Effector memory CD8-positive, alpha-beta T cell (primary cell): ENCODE measurements around the gene LARP1.
A peak's percentile ranks its signal among the peaks of the same experiment; 100 is the strongest.
"Not testable (repeated sequence)": the region's sequence is repeated elsewhere in the genome, so short reads cannot be mapped to it uniquely, and the experiment has no call there.

Experiments used
- ATAC-seq: fragments of 150-1000 bp; cut with Tn5 transposase; replicated peaks from 2 replicates; pipeline ENCODE4 v1.10.0; 2021; ENCODE audit warnings: mild to moderate bottlenecking, moderate library complexity
- DNase-seq, 3 experiments: peaks; one replicate each; pipeline ENCODE4 v3.0.0; 2021
- H3K27ac Mint-ChIP-seq, 2 donors: one replicate each; pipeline ENCODE4 v1.8.0; 2022; ENCODE audit warnings: mild to moderate bottlenecking in 2 of 2, mixed read lengths in 2 of 2, moderate library complexity in 2 of 2
- H3K27me3 Mint-ChIP-seq, 2 donors: one replicate each; pipeline ENCODE4 v1.8.0; 2022; ENCODE audit warnings: mixed read lengths in 2 of 2
- H3K36me3 Mint-ChIP-seq: one replicate; pipeline ENCODE4 v1.8.0; 2022; ENCODE audit warnings: mild to moderate bottlenecking, moderate library complexity, mixed read lengths; ENCODE audit not compliant: insufficient read depth
- H3K4me1 Mint-ChIP-seq, 2 donors: one replicate each; pipeline ENCODE4 v1.8.0; 2022; ENCODE audit warnings: low read depth in 2 of 2, mixed read lengths in 2 of 2
- H3K4me3 Mint-ChIP-seq, 2 donors: one replicate each; pipeline ENCODE4 v1.8.0; 2022; ENCODE audit warnings: mild to moderate bottlenecking in 2 of 2, mixed read lengths in 2 of 2, moderate library complexity in 2 of 2
- H3K9me3 Mint-ChIP-seq, 2 donors: one replicate each; pipeline ENCODE4 v1.8.0; 2022; ENCODE audit warnings: mixed read lengths in 2 of 2

The LARP1 gene

GRCh38 chr5:154817815-154818214 is 62.6 kb downstream of the LARP1 start:
- H3K36me3 Mint-ChIP-seq, result peaks cover 33% of the 10 kb centered on the region
- H3K9me3 Mint-ChIP-seq, result no peaks in the 10 kb centered on the region
- H3K27me3 Mint-ChIP-seq, result no peaks in the 10 kb centered on the region
- DNase-seq, result no peak
- H3K27ac Mint-ChIP-seq, result peak overlapping the region in 1 of 2 donors; percentile 77
- no peak for ATAC-seq
- H3K4me1 Mint-ChIP-seq, result peaks cover 41 to 43% of the 10 kb centered on the region in 2 donors
- no peak overlapping the region for H3K4me3 Mint-ChIP-seq

- H3K36me3 Mint-ChIP-seq, result peaks cover 37% of the 10 kb centered on the region
- peak overlapping the region; percentile 77 to 89 for H3K27ac Mint-ChIP-seq
- no peak overlapping the region for H3K4me3 Mint-ChIP-seq
- DNase-seq (no peak), ATAC-seq (no peak)
- H3K9me3 Mint-ChIP-seq, result no peaks in the 10 kb centered on the region
- no peaks in the 10 kb centered on the region for H3K27me3 Mint-ChIP-seq
- peaks cover 35% of the 10 kb centered on the region in 2 donors for H3K4me1 Mint-ChIP-seq
Observed at GRCh38 chr5:154818471-154819116, 63.4 kb downstream of the LARP1 start.

DNA sequence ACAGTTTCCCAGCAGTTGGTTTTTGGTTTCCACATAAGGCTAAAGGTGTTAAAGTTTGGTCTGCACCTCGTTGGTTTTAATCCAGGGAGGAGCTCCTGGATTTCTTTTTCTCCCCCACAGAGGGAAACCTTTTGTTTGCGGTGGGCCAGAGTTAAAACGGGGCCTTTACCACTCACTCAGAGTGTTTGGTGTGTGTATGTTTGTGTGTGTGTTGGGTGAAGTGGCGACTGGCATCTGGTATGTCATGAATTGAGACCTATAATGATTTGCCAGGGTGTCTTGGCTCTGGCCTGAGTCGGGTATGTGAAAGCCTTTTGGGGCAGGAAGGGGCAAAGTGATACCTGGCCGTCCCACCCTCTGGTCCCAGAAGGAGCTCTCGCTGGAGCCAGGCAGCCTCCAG is 64.4 kb downstream of the LARP1 start:
- Mint-ChIP-seq H3K27me3 (no peaks in the 10 kb centered on the region), H3K9me3 (no peaks in the 10 kb centered on the region), H3K36me3 (peaks cover 28% of the 10 kb centered on the region), H3K27ac (peak overlapping the region; percentile 77 to 89), H3K4me1 (peaks cover 30 to 32% of the 10 kb centered on the region in 2 donors), H3K4me3 (no peak overlapping the region)
- DNase-seq, result no peak
- peak; percentile 32 for ATAC-seq

GRCh38 chr5:154820383-154820782 is 65.2 kb downstream of the LARP1 start:
- DNase-seq, result no peak
- Mint-ChIP-seq H3K4me1 (peaks cover 27 to 30% of the 10 kb centered on the region in 2 donors), H3K4me3 (no peak overlapping the region), H3K36me3 (peaks cover 20% of the 10 kb centered on the region), H3K27ac (peak overlapping the region; percentile 14 to 89), H3K27me3 (no peaks in the 10 kb centered on the region), H3K9me3 (no peaks in the 10 kb centered on the region)
- ATAC-seq, result no peak

DNA sequence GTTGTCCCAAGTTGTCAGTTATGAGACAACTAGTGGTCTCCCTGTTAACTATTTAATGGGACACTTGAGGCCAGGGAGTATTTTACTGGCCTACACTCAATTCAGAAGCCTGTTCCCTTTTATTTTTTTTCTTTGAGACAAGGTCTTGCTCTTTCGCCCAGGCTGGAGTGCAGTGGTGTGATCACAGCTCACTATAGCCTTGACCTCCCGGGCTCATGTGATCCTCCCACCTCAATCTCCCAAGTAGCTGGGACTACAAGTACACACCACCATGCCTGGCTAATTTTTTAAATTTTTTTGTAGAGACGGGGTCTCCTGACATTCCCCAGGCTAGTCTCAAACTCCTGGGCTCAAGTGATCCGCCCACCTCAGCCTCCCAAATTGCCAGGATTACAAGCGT is 67.7 kb downstream of the LARP1 start:
- DNase-seq, H3K27me3 Mint-ChIP-seq, H3K4me3 Mint-ChIP-seq, H3K27ac Mint-ChIP-seq, H3K9me3 Mint-ChIP-seq, ATAC-seq, H3K36me3 Mint-ChIP-seq: not testable (repeated sequence)
- peaks cover 27 to 31% of the 10 kb centered on the region in 2 donors for H3K4me1 Mint-ChIP-seq

DNA sequence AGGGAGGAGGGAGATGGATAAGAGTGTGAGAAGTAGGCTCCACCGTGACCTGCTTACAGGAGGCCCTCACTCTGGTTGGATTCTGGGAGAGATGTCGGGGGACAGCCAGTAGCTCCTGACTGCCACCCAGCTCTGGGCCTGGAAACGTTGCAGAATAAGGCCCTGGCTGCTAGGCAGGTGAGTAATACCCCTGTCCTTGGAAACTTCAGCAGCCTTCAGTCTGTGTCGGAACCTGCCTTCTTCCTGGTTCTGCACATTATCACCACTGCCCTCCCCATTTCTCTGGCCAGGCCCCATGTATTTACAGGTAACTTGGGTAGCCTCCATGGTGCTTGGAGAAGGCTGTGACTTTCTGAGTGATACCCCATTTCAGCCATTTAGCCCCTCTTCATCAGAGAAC is 68.4 kb downstream of the LARP1 start:
- Mint-ChIP-seq H3K4me3 (no peak overlapping the region), H3K36me3 (peaks cover 11% of the 10 kb centered on the region), H3K27ac (no peak overlapping the region), H3K27me3 (no peaks in the 10 kb centered on the region), H3K9me3 (no peaks in the 10 kb centered on the region), H3K4me1 (peaks cover 27 to 36% of the 10 kb centered on the region in 2 donors)
- no peak for DNase-seq
- no peak for ATAC-seq

DNA sequence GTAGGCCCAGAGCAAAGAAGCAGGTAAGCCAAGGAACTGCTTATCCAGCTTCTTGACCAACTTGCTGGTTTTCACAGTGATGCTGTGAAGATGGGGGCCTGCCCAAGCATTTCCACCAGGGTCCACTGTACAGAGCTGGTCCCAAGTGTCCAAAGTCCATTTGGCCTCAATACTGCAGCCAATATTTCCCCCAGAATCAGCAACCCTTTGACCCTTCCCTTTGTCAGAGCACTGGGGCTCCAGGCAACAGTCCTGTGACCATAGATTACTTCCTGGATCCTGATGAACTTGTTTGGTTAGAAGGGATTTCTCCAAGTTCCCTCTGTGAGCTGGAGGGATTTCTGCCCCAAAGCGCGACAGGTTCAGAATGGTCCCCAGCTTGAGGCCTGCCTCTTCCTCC is 68.9 kb downstream of the LARP1 start:
- no peak for DNase-seq
- Mint-ChIP-seq H3K36me3 (peaks cover 14% of the 10 kb centered on the region), H3K27ac (no peak overlapping the region), H3K4me3 (no peak overlapping the region), H3K27me3 (no peaks in the 10 kb centered on the region), H3K9me3 (no peaks in the 10 kb centered on the region), H3K4me1 (peaks cover 24 to 34% of the 10 kb centered on the region in 2 donors)
- no peak for ATAC-seq

DNA sequence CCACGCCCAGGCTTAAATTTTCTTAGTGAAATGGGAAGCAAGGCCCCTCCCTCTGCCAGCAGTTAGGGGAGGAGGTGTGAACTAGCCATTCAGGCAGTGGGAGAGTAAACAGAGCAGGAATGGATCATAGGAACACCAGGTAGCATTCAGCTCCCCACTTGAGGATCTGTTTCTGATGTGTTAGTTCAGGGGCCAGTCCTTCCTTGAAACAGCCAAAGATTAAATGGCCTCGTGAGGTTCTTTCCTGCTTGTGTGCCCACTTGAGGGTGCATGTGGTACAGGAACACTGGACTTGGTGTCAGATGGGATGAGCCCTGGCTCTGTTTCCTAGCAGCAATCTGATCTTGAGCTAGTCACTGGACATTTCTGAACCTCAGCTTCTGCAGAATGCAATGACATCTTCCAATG is 74.0 kb downstream of the LARP1 start:
- DNase-seq (no peak), ATAC-seq (no peak)
- Mint-ChIP-seq H3K9me3 (no peaks in the 10 kb centered on the region), H3K4me1 (peaks cover 18 to 29% of the 10 kb centered on the region in 2 donors), H3K27ac (peak overlapping the region; percentile 89 to 91), H3K4me3 (peak overlapping the region in 1 of 2 donors; percentile 52), H3K27me3 (no peaks in the 10 kb centered on the region), H3K36me3 (peaks cover 22% of the 10 kb centered on the region)

DNA sequence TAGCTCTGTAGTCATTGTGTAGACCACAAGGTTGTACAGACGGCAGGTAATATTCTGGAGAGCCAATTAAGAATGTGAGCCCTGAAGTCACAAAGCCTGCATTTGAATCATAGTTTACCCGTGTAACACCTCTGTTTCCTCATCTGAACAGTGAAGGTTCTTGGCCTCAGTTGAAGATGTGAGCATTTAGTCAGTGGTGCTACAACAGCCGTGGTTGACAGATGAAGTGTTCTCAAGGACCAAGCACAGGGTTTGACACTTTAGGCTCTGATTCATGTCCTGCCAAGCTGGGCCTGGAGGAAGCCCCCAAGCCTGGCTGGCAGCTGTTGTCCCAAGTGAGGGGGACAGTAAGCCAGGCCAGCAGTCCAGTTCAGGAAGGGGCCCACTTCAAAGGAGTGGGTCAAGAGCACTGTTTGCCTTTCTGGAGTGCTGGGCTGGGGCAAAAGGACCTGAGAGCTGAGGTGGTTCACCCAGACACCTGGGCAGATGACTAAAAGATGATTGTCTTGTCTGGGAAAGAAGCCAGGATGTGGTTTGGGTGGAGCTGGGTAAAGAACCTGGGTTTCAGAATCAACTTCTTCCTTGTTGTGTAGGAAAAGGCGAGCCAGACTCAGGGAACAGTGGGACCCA is 74.5 kb downstream of the LARP1 start:
- ATAC-seq (peak; percentile 36), DNase-seq (no peak)
- H3K36me3 Mint-ChIP-seq, result peaks cover 22% of the 10 kb centered on the region
- peak overlapping the region; percentile 52 to 53 for H3K4me3 Mint-ChIP-seq
- H3K27ac Mint-ChIP-seq, result peak overlapping the region; percentile 89 to 91
- peaks cover 18 to 31% of the 10 kb centered on the region in 2 donors for H3K4me1 Mint-ChIP-seq
- no peaks in the 10 kb centered on the region for H3K9me3 Mint-ChIP-seq
- H3K27me3 Mint-ChIP-seq, result no peaks in the 10 kb centered on the region

GRCh38 chr5:154830219-154830595 is 75.0 kb downstream of the LARP1 start:
- H3K4me1 Mint-ChIP-seq, result peaks cover 18 to 32% of the 10 kb centered on the region in 2 donors
- H3K9me3 Mint-ChIP-seq, result no peaks in the 10 kb centered on the region
- H3K27ac Mint-ChIP-seq, result peak overlapping the region; percentile 89 to 91
- ATAC-seq, result no peak
- no peak for DNase-seq
- H3K27me3 Mint-ChIP-seq, result no peaks in the 10 kb centered on the region
- H3K36me3 Mint-ChIP-seq, result peaks cover 22% of the 10 kb centered on the region
- peak overlapping the region; percentile 52 to 53 for H3K4me3 Mint-ChIP-seq

- peaks cover 22% of the 10 kb centered on the region for H3K36me3 Mint-ChIP-seq
- H3K4me1 Mint-ChIP-seq, result peaks cover 18 to 32% of the 10 kb centered on the region in 2 donors
Observed at GRCh38 chr5:154830596-154830995, 75.4 kb downstream of the LARP1 start.

DNA sequence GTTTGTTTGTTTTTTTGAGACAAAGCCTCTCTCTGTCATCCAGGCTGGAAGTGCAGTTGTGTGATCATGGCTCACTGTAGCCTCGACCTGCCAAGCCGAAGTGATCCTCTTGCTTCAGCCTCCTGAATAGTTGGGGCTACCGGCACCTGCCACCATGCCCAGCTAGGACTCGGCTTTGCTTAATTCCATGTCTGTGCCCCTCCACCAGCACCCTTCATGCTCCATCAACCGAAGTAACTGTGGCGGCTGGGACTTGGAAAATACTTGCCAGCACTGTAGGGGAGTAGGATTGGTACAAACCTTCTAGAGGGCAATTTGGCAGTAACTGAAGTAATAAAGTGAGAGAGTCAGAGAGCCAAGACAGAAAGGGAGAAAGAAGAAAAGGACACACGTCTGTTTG is 76.3 kb downstream of the LARP1 start:
- ATAC-seq (no peak), DNase-seq (no peak)
- Mint-ChIP-seq H3K4me3 (no peak overlapping the region), H3K36me3 (peaks cover 27% of the 10 kb centered on the region), H3K9me3 (no peaks in the 10 kb centered on the region), H3K4me1 (peaks cover 18 to 28% of the 10 kb centered on the region in 2 donors), H3K27me3 (no peaks in the 10 kb centered on the region), H3K27ac (peak overlapping the region in 1 of 2 donors; percentile 89)

More at GRCh38 chr5:154830596-154830995, 75.4 kb downstream of the LARP1 start:
- ATAC-seq (no peak), DNase-seq (no peak)
- no peaks in the 10 kb centered on the region for H3K27me3 Mint-ChIP-seq
- H3K4me3 Mint-ChIP-seq, result peak overlapping the region; percentile 52 to 53
- no peaks in the 10 kb centered on the region for H3K9me3 Mint-ChIP-seq
- H3K27ac Mint-ChIP-seq, result peak overlapping the region in 1 of 2 donors; percentile 89

- ATAC-seq, H3K4me3 Mint-ChIP-seq: not testable (repeated sequence)
Observed at GRCh38 chr5:154832804-154833203, 77.6 kb downstream of the LARP1 start.

GRCh38 chr5:154834053-154834452 is 78.9 kb downstream of the LARP1 start:
- peaks cover 16 to 20% of the 10 kb centered on the region in 2 donors for H3K4me1 Mint-ChIP-seq
- no peak overlapping the region for H3K4me3 Mint-ChIP-seq
- H3K36me3 Mint-ChIP-seq, result peaks cover 20% of the 10 kb centered on the region
- ATAC-seq, result no peak
- no peaks in the 10 kb centered on the region for H3K27me3 Mint-ChIP-seq
- DNase-seq, result no peak
- no peak overlapping the region for H3K27ac Mint-ChIP-seq
- no peaks in the 10 kb centered on the region for H3K9me3 Mint-ChIP-seq

More at GRCh38 chr5:154832804-154833203, 77.6 kb downstream of the LARP1 start:
- DNase-seq, H3K27me3 Mint-ChIP-seq, H3K9me3 Mint-ChIP-seq: not testable (repeated sequence)
- Mint-ChIP-seq H3K4me1 (peaks cover 18 to 28% of the 10 kb centered on the region in 2 donors), H3K27ac (peak overlapping the region in 1 of 2 donors; percentile 23), H3K36me3 (peaks cover 27% of the 10 kb centered on the region)
